Measurements from ENCODE around the gene OLFM3.

GRCh38 chr1:101911894-101912293 lies 84.8 kb downstream of the OLFM3 start:
- TF ChIP-seq CTCF (IDR thresholded peaks at IDR 0.05) (no peak), POLR2A (IDR thresholded peaks at IDR 0.05) (no peak)

All from esophagus squamous epithelium (tissue), 4 donors.